Fibroblast of pulmonary artery (primary cell): ENCODE results near the gene MUL1.

Source experiments
- DNase-seq: peaks from one replicate; pipeline ENCODE4 v3.0.0-alpha.2; 2010; ENCODE audit warnings: low read depth
- H3K4me3 ChIP-seq: replicated peaks from 2 replicates; pipeline ENCODE4 v1.5.1; 2011; ENCODE audit warnings: low read depth, mild to moderate bottlenecking, control low read depth, low read length, moderate library complexity
- TF ChIP-seq, protein P1 (sequence below): IDR thresholded peaks from 2 replicates; pipeline ENCODE4 v1.5.1; 2011; ENCODE audit warnings: mild to moderate bottlenecking, control low read depth, low read length, inconsistent platforms; ENCODE audit errors: missing control alignments

The MUL1 gene

DNA sequence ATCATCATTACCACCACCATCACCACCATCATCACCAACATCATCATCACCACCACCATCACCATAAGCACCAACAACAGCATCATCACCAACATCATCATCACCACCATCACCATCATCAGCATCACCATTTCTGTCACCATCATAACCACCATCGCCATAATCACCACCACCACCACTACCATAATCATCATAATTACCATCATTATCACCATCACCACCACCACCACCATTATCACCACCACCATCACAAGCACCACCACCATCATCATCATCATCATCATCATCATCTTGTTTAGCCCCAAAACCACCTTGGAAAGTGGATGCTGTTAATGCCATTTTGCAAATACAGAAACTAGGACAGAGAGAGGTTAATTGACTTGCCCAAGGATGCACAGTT, 44.4 kb downstream of the MUL1 start:
- TF ChIP-seq, protein P1, sequence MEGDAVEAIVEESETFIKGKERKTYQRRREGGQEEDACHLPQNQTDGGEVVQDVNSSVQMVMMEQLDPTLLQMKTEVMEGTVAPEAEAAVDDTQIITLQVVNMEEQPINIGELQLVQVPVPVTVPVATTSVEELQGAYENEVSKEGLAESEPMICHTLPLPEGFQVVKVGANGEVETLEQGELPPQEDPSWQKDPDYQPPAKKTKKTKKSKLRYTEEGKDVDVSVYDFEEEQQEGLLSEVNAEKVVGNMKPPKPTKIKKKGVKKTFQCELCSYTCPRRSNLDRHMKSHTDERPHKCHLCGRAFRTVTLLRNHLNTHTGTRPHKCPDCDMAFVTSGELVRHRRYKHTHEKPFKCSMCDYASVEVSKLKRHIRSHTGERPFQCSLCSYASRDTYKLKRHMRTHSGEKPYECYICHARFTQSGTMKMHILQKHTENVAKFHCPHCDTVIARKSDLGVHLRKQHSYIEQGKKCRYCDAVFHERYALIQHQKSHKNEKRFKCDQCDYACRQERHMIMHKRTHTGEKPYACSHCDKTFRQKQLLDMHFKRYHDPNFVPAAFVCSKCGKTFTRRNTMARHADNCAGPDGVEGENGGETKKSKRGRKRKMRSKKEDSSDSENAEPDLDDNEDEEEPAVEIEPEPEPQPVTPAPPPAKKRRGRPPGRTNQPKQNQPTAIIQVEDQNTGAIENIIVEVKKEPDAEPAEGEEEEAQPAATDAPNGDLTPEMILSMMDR = no peak
- DNase-seq = no peak

DNA sequence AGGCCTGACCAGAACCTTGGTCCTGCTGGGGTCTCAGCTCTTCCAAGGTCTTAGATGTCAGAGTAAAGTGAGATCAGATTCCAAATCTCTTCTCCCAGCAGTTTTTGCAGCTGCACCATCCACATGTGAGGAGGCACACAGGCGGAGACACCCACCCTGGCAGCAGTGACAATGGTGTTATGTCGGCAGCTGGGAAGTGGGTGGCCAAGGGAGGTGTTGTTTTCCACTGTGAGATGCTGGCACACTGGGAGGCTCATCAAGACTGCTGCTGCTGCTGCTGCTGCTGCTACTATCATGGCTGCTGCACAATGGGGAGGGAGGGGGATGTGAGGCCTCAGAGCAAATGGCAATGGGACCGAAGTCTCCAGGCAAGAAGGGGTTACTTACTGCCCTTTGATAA, 45.6 kb downstream of the MUL1 start:
- TF ChIP-seq, protein P1 = no peak
- no peak overlapping the region for H3K4me3 ChIP-seq
- no peak for DNase-seq

More for the DNA sequence above, 44.4 kb downstream of the MUL1 start:
- no peak overlapping the region for H3K4me3 ChIP-seq

DNA sequence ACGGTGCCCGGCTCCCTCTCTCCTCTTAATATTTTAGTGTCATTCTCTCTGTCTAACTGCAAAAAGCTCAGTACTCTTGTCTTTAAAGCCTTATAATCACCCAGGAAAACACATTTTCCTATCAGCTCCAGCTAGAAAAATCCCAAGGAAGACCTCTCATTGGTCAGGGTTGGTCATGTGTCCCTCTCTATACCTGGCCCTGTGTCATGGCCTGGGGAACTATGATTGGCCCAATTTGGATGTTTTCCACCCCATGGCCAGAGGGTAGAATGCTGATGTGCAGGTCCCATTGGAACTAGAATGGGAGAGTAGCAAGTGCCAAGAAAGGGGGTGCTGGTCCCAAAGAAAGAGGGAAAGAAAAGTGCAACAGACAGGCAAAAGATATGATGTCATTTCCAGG, 49.2 kb downstream of the MUL1 start:
- no peak for DNase-seq
- H3K4me3 ChIP-seq = no peak overlapping the region
- TF ChIP-seq, protein P1 = no peak

DNA sequence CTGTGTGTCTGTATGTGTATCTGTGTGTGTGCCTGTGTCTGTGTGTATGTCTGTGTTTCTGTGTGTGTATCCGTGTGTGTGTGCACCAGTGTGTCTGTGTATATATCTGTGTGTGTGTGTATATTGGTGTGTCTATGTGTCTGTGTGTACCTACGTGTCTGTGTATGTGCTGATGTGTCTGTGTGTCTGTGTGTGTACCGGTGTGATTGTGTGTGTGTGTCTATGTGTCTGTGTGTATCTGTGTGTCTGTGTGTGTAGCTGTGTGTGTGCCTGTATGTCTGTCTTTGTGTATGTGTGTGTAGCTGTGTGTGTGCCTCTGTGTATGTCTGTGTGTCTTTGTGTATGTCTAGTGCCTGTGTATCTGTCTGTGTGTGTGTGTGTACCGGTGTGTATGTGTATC, 53.9 kb downstream of the MUL1 start:
- H3K4me3 ChIP-seq = no peak overlapping the region
- TF ChIP-seq, protein P1 = no peak
- DNase-seq = no peak

DNA sequence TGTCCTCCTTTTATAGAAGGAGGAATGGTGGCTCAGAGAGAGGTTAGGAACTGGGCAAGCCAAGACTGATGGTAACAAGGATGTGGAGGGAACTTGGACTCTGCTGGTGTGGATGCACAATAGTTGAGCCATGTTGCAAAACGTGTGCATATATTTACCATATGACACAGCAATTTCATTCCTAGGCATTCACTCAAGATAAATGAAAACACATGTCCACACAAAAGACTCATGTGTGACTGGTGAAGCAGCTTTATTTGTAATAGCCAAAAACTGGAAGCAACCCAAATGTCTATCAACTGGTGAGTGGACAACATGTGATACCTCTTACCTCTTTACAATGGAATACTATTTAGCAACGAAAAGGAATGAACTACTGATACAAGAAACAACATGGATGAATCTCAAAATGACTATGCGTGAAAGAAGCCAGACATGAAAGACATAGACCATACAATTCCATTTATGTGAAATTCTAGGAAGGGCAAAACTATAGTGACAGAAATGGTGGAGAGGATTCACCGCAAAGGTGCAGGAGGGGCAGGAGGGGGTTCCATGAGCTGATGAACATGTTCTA, 58.1 kb downstream of the MUL1 start:
- DNase-seq = peak; percentile 15

More for the DNA sequence above, 58.1 kb downstream of the MUL1 start:
- H3K4me3 ChIP-seq = no peak overlapping the region
- TF ChIP-seq, protein P1 = no peak
